ENCODE data around the gene CD300LD.

GRCh38 chr17:74574489-74575142 is 17.5 kb downstream of the CD300LD start:
- no peak for TF ChIP-seq GABPA (IDR thresholded peaks at IDR 0.05; ENCODE audit: borderline replicate concordance, insufficient read depth, low read length)
- TF ChIP-seq CTCF (IDR thresholded peaks at IDR 0.05; ENCODE audit: control extremely low read depth in 1 of 3, insufficient read depth in 1 of 3, low read depth in 1 of 3, low read length in 3 of 3) = no peak

Measured in H1 (cell line).